AG04450 (cell line): Measurements from ENCODE around the gene ZBTB32. TPM values are rescaled to one million over a fixed set of nuclear protein-coding genes. Genes with fewer than 3 reads are reported as not detected.

Experiments
- CTCF ChIA-PET: fragments of 300-600, 350-600 bp; formaldehyde crosslinking; extraction: SDS; loops from one replicate; lab custom pipeline; 2022; ENCODE audit warnings: antibody characterized with exemption, inconsistent platforms; lab: Charles Lee
- POLR2A ChIA-PET: fragments of 350-600 bp; formaldehyde crosslinking; extraction: SDS; loops from one replicate; lab custom pipeline; 2021; ENCODE audit warnings: antibody characterized with exemption, inconsistent platforms; lab: Yijun Ruan, JAX
- DNase-seq: peaks from one replicate; pipeline ENCODE4 v3.0.0-alpha.2; 2011; ENCODE audit warnings: low read depth, low spot score
- H3K27ac ChIP-seq: one replicate; pipeline ENCODE4 v1.5.1; 2012; ENCODE audit warnings: low read depth, low read length, control low read depth
- H3K27me3 ChIP-seq: one replicate; pipeline ENCODE4 v1.6.0; 2012; ENCODE audit warnings: low read length; ENCODE audit not compliant: control insufficient read depth, insufficient read depth
- H3K4me3 ChIP-seq: 2 replicates; pipeline ENCODE4 v1.5.1; 2011; ENCODE audit warnings: mild to moderate bottlenecking, low read depth, low read length, control low read depth
- H3K9me3 ChIP-seq: 2 replicates; pipeline ENCODE4 v1.5.1; 2012; ENCODE audit warnings: low read length; ENCODE audit not compliant: control insufficient read depth, insufficient read depth
- polyA plus RNA-seq: library from polyadenylated mRNA; depleted of rRNA; stranded (reverse); fragments of >200 nt; gene quantifications from 2 replicates; pipeline ENCODE4 v1.2.3, GENCODE V29; 2011
- TF ChIP-seq, protein P1 (sequence below): IDR thresholded peaks from 2 replicates; pipeline ENCODE4 v1.5.1; 2011; ENCODE audit warnings: low read depth, low read length, control low read depth, inconsistent platforms

ZBTB32 gene
- polyA plus RNA-seq, 1 experiment: not detected

DNA sequence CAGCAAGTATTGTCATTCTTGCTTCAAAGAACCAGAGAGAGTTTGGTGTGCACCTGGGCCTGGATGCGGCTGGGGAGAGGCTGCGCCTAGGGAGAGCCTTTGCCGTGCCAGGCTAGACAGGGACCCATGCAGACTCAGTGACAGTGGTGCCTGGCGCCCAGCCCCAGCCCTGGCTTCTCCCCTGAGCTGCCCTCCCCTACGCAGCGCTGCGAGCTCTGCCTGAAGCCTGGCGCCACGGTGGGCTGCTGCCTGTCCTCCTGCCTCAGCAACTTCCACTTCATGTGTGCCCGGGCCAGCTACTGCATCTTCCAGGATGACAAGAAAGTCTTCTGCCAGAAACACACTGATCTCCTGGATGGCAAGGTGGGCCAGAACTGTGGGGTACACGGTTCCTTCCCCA, 25.4 kb downstream of the ZBTB32 start:
- POLR2A ChIA-PET: no interaction called here

DNA sequence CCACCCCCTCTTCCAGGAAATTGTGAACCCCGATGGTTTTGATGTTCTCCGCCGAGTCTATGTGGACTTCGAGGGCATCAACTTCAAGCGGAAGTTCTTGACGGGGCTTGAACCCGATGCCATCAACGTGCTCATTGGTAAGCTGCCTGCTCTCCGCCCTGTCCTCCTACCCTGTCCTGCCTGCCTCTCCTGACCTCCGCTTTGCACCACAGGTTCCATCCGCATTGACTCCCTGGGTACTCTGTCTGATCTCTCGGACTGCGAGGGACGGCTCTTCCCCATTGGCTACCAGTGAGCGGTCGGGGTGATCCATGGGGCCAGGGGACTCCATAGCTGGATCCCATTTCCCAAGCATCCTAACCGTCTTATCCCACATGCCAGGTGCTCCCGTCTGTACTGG, 26.0 kb downstream of the ZBTB32 start:
- Histone ChIP-seq H3K27ac (no peak overlapping the region), H3K9me3 (no peaks in the 10 kb centered on the region; the same call in 1 of the 2 replicates), H3K27me3 (no peaks in the 10 kb centered on the region), H3K4me3 (no peak overlapping the region)
- DNase-seq: no peak
- POLR2A ChIA-PET: no interaction called here
- CTCF ChIA-PET: interaction anchor here (1.0 kb wide), 1 partner anchor 38 kb away, joined by 3 read pairs; no protein-coding TSS in a partner anchor
- TF ChIP-seq, protein P1, sequence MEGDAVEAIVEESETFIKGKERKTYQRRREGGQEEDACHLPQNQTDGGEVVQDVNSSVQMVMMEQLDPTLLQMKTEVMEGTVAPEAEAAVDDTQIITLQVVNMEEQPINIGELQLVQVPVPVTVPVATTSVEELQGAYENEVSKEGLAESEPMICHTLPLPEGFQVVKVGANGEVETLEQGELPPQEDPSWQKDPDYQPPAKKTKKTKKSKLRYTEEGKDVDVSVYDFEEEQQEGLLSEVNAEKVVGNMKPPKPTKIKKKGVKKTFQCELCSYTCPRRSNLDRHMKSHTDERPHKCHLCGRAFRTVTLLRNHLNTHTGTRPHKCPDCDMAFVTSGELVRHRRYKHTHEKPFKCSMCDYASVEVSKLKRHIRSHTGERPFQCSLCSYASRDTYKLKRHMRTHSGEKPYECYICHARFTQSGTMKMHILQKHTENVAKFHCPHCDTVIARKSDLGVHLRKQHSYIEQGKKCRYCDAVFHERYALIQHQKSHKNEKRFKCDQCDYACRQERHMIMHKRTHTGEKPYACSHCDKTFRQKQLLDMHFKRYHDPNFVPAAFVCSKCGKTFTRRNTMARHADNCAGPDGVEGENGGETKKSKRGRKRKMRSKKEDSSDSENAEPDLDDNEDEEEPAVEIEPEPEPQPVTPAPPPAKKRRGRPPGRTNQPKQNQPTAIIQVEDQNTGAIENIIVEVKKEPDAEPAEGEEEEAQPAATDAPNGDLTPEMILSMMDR: no peak

More for the DNA sequence above, 25.4 kb downstream of the ZBTB32 start:
- Histone ChIP-seq H3K9me3 (no peaks in the 10 kb centered on the region; the same call in 1 of the 2 replicates), H3K27ac (no peak overlapping the region), H3K4me3 (no peak overlapping the region), H3K27me3 (no peaks in the 10 kb centered on the region)
- no peak for DNase-seq
- TF ChIP-seq, protein P1: no peak
- CTCF ChIA-PET: interaction anchor here (1.0 kb wide), 1 partner anchor 37 kb away, joined by 3 read pairs; no protein-coding TSS in a partner anchor

DNA sequence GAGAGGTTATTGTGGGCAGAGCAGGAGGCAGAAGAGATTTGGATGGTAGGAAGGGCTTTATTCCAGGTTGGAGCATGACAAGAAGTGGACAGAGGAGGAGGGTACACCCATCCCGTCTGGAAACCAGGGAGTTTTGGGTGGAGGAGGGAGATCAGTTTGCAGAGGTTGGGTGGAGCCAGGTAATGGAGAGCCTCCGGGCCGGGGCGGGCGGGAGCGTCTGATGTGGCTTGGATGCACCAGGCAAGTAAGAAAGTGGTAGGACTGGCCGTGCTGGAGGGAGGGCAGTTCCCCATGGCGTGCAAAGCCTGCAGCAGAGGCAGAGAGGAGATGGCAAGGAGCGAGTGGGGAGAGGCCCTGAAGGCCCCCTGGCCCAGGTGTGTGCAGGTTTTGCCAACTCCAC, 27.0 kb downstream of the ZBTB32 start:
- H3K9me3 ChIP-seq: no peaks in the 10 kb centered on the region; the same call in 1 of the 2 replicates
- no peak overlapping the region for H3K4me3 ChIP-seq
- no peaks in the 10 kb centered on the region for H3K27me3 ChIP-seq
- DNase-seq: no peak
- no peak overlapping the region for H3K27ac ChIP-seq
- TF ChIP-seq, protein P1: no peak
- ChIA-PET POLR2A (interaction anchor here (0.9 kb wide), 1 partner anchor 10 kb away, joined by 7 read pairs; no protein-coding TSS in a partner anchor), CTCF (no interaction called here)

DNA sequence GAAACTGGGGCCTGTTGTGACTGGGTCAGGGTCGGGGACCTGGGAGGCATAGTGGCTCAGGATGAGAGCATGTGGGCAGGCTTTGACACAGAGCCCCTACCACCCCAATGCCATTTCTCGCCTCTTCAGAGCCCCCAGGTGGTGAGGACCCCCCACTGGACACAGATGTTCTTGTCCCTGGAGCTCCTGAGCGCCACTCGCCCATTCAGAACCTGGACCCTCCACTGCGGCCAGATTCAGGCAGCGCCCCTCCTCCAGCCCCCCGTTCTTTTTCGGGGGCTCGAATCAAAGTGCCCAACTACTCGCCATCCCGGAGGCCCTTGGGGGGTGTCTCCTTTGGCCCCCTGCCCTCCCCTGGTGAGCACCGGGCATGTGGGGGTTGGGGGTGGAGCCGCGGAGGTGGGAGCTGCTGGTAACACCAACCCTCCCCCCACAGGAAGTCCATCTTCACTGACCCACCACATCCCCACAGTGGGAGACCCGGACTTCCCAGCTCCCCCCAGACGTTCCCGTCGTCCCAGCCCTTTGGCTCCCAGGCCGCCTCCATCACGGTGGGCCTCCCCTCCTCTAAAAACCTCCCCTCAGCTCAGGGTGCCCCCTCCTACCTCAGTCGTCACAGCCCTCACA, 27.5 kb downstream of the ZBTB32 start:
- Histone ChIP-seq H3K9me3 (no peaks in the 10 kb centered on the region; the same call in 1 of the 2 replicates), H3K4me3 (no peak overlapping the region), H3K27me3 (no peaks in the 10 kb centered on the region), H3K27ac (no peak overlapping the region)
- CTCF ChIA-PET: no interaction called here
- TF ChIP-seq, protein P1: no peak
- POLR2A ChIA-PET: interaction anchor here (0.9 kb wide), 2 partner anchors 8 to 9 kb away, joined by 3 to 7 read pairs; no protein-coding TSS in a partner anchor
- no peak for DNase-seq

DNA sequence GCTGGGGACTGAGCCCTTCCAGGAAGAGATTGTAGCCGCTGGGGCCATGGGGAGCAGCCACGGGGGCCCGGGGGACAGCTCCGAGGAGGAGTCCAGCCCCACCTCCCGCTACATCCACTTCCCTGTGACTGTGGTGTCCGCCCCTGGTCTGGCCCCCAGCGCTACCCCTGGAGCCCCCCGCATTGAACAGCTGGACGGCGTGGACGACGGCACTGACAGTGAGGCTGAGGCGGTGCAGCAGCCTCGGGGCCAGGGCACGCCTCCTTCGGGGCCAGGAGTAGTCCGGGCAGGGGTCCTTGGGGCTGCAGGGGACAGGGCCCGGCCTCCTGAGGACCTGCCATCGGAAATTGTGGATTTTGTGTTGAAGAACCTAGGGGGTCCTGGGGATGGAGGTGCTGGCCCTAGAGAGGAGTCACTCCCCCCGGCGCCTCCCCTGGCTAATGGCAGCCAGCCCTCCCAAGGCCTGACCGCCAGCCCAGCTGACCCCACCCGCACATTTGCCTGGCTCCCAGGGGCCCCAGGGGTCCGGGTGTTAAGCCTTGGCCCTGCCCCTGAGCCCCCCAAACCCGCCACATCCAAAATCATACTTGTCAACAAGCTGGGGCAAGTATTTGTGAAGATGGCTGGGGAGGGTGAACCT, 28.3 kb downstream of the ZBTB32 start:
- ChIA-PET CTCF (no interaction called here), POLR2A (interaction anchor here (0.9 kb wide), 1 partner anchor 7 kb away, joined by 3 read pairs; no protein-coding TSS in a partner anchor)
- TF ChIP-seq, protein P1: no peak
- Histone ChIP-seq H3K27ac (no peak overlapping the region), H3K9me3 (no peaks in the 10 kb centered on the region; the same call in 1 of the 2 replicates), H3K27me3 (no peaks in the 10 kb centered on the region), H3K4me3 (no peak overlapping the region)
- no peak for DNase-seq
